T-cell (primary cell): ENCODE data around the gene ZNF878. TPM values are rescaled to one million over a fixed set of nuclear protein-coding genes. Genes with fewer than 3 reads are reported as not detected.
A peak's percentile ranks its signal among the peaks of the same experiment; 100 is the strongest.

Source experiments
- ATAC-seq, 4 experiments: fragments of 200-7000 bp in 3 of 4; fragments of 150-1000 bp in 1 of 4; cut with Tn5 transposase; replicated peaks in 1 of 4; 1 replicate in 3 of 4; 2 replicates in 1 of 4; pipeline ENCODE4 v1.10.0; 2021; ENCODE audit warnings: moderate library complexity in 3 of 4, mild to moderate bottlenecking in 2 of 4, moderate number of reproducible peaks in 1 of 4
- CTCF ChIA-PET, 2 donors: fragments of 300-600 bp; sonication (Branson Sonifier 250); formaldehyde crosslinking; loops; one replicate each; lab custom pipeline; 2022; ENCODE audit warnings: antibody characterized with exemption in 2 of 2; lab: Charles Lee
- POLR2A ChIA-PET, 2 donors: fragments of 300-600 bp; sonication (Branson Sonifier 250); formaldehyde crosslinking; loops; one replicate each; lab custom pipeline; 2022; ENCODE audit warnings: antibody characterized with exemption in 2 of 2; lab: Charles Lee
- DNase-seq, 35 experiments: peaks; one replicate each; pipeline versions ENCODE4 v3.0.0 to v3.0.0-alpha.2; 2013 to 2023
- H3K27ac ChIP-seq: one replicate; pipeline ENCODE4 v1.5.1; 2013; ENCODE audit warnings: low read length
- H3K27me3 ChIP-seq, 2 experiments: replicated peaks in 1 of 2; 1 replicate in 1 of 2; 2 replicates in 1 of 2; pipeline versions ENCODE4 v1.6.1 to v1.7.0; 2013; ENCODE audit warnings: low read length in 1 of 2, mixed read lengths in 1 of 2; ENCODE audit not compliant: control insufficient read depth in 2 of 2, insufficient read depth in 2 of 2; ENCODE audit errors: extremely low read depth in 1 of 2
- H3K36me3 ChIP-seq, 2 donors: 1 replicate in 1 of 2; 2 replicates in 1 of 2; pipeline versions ENCODE4 v1.6.1 to v1.7.0; 2013; ENCODE audit warnings: low read length in 1 of 2; ENCODE audit not compliant: control insufficient read depth in 2 of 2, insufficient read depth in 1 of 2; ENCODE audit errors: extremely low read depth in 1 of 2
- H3K4me1 ChIP-seq, 2 experiments: 1 replicate in 1 of 2; 2 replicates in 1 of 2; pipeline versions ENCODE4 v1.6.1 to v1.7.0; 2013; ENCODE audit warnings: low read length in 2 of 2, mixed read lengths in 1 of 2; ENCODE audit not compliant: insufficient read depth in 2 of 2, control insufficient read depth in 1 of 2; ENCODE audit errors: extremely low read depth in 1 of 2
- H3K4me3 ChIP-seq, 2 donors: 1 replicate in 1 of 2; 2 replicates in 1 of 2; pipeline versions ENCODE4 v1.5.1 to v1.7.0; 2013; ENCODE audit warnings: mild to moderate bottlenecking in 2 of 2, low read length in 1 of 2, moderate library complexity in 1 of 2; ENCODE audit not compliant: control insufficient read depth in 1 of 2; ENCODE audit errors: extremely low read depth in 1 of 2
- H3K9me3 ChIP-seq: 2 replicates; pipeline ENCODE4 v1.7.0; 2013
- H3K27ac Mint-ChIP-seq, 2 donors: one replicate each; pipeline ENCODE4 v1.8.0; 2020 to 2021; ENCODE audit warnings: mild to moderate bottlenecking in 2 of 2, mixed read lengths in 2 of 2
- H3K27me3 Mint-ChIP-seq, 2 donors: one replicate each; pipeline ENCODE4 v1.8.0; 2021 to 2022; ENCODE audit warnings: mixed read lengths in 2 of 2
- H3K36me3 Mint-ChIP-seq: one replicate; pipeline ENCODE4 v1.8.0; 2021; ENCODE audit warnings: mixed read lengths
- H3K4me1 Mint-ChIP-seq, 3 donors: one replicate each; pipeline ENCODE4 v1.8.0; 2020 to 2022; ENCODE audit warnings: mixed read lengths in 3 of 3, mild to moderate bottlenecking in 1 of 3
- H3K4me3 Mint-ChIP-seq, 3 donors: one replicate each; pipeline ENCODE4 v1.8.0; 2020 to 2022; ENCODE audit warnings: mild to moderate bottlenecking in 3 of 3, mixed read lengths in 3 of 3, moderate library complexity in 3 of 3
- H3K9me3 Mint-ChIP-seq, 3 donors: one replicate each; pipeline ENCODE4 v1.8.0; 2020 to 2022; ENCODE audit warnings: mixed read lengths in 3 of 3
- WGBS: methylation state at CpG from one replicate; pipeline ENCODE4 v1.1.5; 2013; ENCODE audit warnings: missing lambda C conversion rate; ENCODE audit not compliant: insufficient coverage; 5-methylcytosine and 5-hydroxymethylcytosine counted together
- total RNA-seq, 35 experiments: library from RNA in 6 of 35; stranded (reverse) in 6 of 35; fragments of 120-200 nt in 1 of 35; gene quantifications; one replicate each; pipeline versions ENCODE4 v1.2.1 to v1.2.4 and lab custom pipeline; 2013 to 2026

Gene ZNF878
- total RNA-seq, 5 donors from 2014 or later (not counting 1 experiment from before 2014, with no cell fraction given): 0.29 to 0.33 TPM; not detected in 3

DNA sequence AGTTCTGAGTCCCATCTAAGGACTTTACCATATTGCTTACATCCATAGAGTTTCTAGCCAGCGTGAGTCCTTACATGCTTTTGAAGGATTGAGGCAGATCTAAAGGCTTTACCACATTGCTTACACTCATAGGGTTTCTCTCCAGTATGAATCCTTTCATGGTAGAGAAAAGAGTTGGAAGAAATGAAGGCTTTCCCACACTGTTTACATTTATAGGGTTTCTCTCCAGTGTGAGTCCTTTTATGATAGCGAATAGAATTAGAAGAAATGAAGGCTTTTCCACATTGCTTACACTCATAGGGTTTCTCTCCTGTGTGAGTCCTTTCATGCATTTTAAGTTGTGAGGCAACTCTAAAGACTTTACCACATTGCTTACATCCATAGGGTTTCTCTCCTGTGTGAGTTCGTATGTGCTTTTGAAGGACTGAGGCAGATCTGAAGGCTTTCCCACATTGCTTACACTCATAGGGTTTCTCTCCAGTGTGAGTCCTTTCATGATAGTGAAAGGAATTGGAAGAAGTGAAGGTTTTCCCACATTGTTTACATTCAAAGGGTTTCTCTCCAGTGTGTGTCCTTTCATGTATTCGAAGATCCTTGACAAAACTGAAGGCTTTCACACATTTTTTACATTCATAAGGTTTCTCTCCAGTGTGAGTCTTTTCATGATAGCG is 8.9 kb downstream of the ZNF878 start:
- ChIA-PET POLR2A (no interaction called here), CTCF (no interaction called here)
- Histone ChIP-seq H3K36me3 (peaks cover 0 to 13% of the 10 kb centered on the region in 2 donors), H3K27me3 (no peaks in the 10 kb centered on the region), H3K27ac (no peak overlapping the region), H3K9me3 (peaks cover 11% of the 10 kb centered on the region), H3K4me1 (no peaks in the 10 kb centered on the region), H3K4me3 (no peak overlapping the region)
- peaks cover 28% of the 10 kb centered on the region for H3K36me3 Mint-ChIP-seq
- no CpG with 5 or more reads among the region's 5 CpGs for WGBS
- ATAC-seq (no peak), DNase-seq (no peak)
- no peak overlapping the region for H3K27ac Mint-ChIP-seq
- peaks cover 8 to 29% (median 25%) of the 10 kb centered on the region in 3 donors for H3K9me3 Mint-ChIP-seq
- no peaks in the 10 kb centered on the region for H3K27me3 Mint-ChIP-seq
- no peaks in the 10 kb centered on the region for H3K4me1 Mint-ChIP-seq
- no peak overlapping the region for H3K4me3 Mint-ChIP-seq

DNA sequence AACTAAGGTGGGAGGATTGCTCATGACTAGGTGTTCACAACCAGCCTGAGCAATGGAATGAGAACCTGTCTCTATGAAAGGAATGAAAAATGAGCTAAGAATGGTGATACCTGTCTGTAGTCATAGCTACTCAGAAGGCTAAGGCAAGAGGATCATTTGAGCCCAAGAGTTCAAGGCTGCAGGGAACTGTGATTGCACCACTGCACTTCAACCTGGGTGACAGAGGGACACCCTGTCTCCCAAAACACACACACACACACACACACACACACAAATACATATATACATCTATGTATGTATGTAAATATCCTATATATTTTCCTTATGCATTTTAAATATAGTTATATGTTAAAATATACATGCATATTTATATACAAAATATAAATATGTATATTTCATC is 9.9 kb downstream of the ZNF878 start:
- Mint-ChIP-seq H3K9me3 (peaks cover 8 to 29% (median 25%) of the 10 kb centered on the region in 3 donors), H3K4me3 (no peak overlapping the region), H3K27me3 (no peaks in the 10 kb centered on the region), H3K36me3 (peaks cover 28% of the 10 kb centered on the region), H3K4me1 (no peaks in the 10 kb centered on the region), H3K27ac (no peak overlapping the region)
- Histone ChIP-seq H3K9me3 (peaks cover 11% of the 10 kb centered on the region), H3K4me1 (no peaks in the 10 kb centered on the region), H3K36me3 (peaks cover 0 to 13% of the 10 kb centered on the region in 2 donors), H3K27me3 (no peaks in the 10 kb centered on the region), H3K27ac (no peak overlapping the region), H3K4me3 (no peak overlapping the region)
- DNase-seq: no peak
- POLR2A ChIA-PET: no interaction called here
- no peak for ATAC-seq
- CTCF ChIA-PET: no interaction called here

DNA sequence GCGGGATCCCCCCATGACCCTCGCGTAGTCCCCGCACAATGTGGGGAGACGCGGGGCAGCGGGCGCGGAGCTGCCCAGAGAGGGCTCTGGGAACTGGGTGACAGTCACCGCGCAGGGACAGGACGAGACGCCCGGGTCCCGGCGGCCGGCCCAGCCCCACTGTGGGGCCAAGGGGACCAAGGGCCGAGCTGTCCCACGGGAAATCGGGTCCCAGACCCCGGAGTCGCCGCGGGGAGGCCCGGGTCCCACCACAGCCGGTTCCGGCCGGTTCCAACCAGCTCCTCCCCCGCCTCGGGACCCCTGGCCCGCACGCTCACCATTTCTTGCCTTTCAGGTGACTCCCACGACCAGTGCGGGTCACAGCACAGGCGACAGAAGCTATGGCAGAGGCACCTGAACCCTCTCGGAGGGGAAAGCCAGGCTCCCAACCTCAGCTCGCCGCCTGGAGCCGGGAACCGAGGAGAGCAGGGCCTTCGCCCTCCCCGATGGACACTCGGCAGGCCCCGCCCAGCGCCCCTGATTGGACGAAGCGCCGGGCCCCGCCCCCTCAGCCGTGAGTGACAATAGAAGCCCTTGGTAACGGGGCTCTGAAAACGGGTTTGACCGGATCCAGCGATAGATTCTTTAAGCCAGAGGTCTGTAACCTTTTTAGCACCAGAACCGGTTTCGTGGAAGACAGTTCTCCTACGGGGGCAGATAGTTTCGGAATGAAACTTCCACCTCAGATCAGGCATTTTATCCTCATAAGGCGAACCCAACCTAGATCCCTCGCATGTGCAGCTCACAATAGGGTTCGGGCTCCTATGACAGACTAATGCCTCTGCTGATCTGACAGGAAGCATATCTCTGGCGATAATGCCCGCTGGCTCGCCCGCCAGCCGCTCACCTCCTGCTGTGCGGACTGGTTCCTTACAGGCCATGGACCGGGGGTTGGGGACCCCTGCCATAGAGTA is 17.3 kb downstream of the ZNF878 start, which contains the start of gene ZNF433:
Gene ZNF433 (minus strand): TSS at position 460 of the 953 bp plus-strand sequence. CDS start 140 bp downstream, at position 320.
- CTCF ChIA-PET: interaction anchor here (0.6 to 1.2 kb wide), 4 partner anchors 24 to 725 kb away, joined by 3 to 8 read pairs (median 4); no protein-coding TSS in a partner anchor
- Histone ChIP-seq H3K27me3 (peaks cover 0 to 11% of the 10 kb centered on the region in 2 experiments), H3K27ac (no peak within 1 kb of the TSS), H3K36me3 (no peaks in the 10 kb centered on the region), H3K4me3 (peak within 1 kb of the TSS; percentile 71 to 87), H3K4me1 (peaks cover 5 to 15% of the 10 kb centered on the region in 2 experiments), H3K9me3 (no peaks in the 10 kb centered on the region)
- POLR2A ChIA-PET: no interaction called here
- DNase-seq (peak in 33 of 35 experiments; percentile 23 to 72 (median 46)), ATAC-seq (peak; percentile 81 to 92 (median 88))
- Mint-ChIP-seq H3K4me1 (peaks cover 8 to 19% (median 11%) of the 10 kb centered on the region in 3 donors), H3K27me3 (no peaks in the 10 kb centered on the region), H3K4me3 (peak within 1 kb of the TSS; percentile 78 to 84 (median 84)), H3K36me3 (no peaks in the 10 kb centered on the region), H3K27ac (peak within 1 kb of the TSS in 1 of 2 donors; percentile 46), H3K9me3 (peaks cover 0 to 15% (median 4%) of the 10 kb centered on the region in 3 donors)
- WGBS: 5% methylated on average over 62 of the region's 68 CpGs

DNA sequence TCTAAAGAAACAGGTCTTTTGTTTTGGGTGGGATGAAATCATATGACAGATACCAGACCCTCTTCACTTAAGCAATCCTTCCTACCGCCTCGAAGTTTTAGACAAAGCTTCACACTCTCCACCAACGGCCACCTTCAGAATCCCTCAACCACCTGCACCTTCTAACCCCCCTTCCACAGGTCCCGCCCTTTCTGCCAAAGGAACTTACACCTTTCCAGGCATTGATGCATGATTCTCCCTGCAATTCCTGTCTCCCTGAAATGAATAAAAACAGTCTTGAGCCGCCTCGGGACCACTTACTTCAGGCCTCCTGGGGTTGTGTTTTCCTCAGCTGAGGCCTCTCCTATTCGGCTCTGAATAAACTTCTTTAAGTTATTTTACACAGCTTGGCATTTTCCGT is 18.1 kb downstream of the ZNF878 start:
- DNase-seq: no peak
- CTCF ChIA-PET: interaction anchor here in 1 of 2 donors (1.1 kb wide), 1 partner anchor 46 kb away, joined by 4 read pairs; no protein-coding TSS in a partner anchor
- peaks cover 0 to 15% (median 4%) of the 10 kb centered on the region in 3 donors for H3K9me3 Mint-ChIP-seq
- 74% methylated on average over 6 of the region's 8 CpGs for WGBS
- peak overlapping the region in 1 of 2 donors; percentile 12 for H3K27ac Mint-ChIP-seq
- no peak for ATAC-seq
- peaks cover 8 to 19% (median 11%) of the 10 kb centered on the region in 3 donors for H3K4me1 Mint-ChIP-seq
- no peaks in the 10 kb centered on the region for H3K36me3 Mint-ChIP-seq
- Histone ChIP-seq H3K27ac (no peak overlapping the region), H3K36me3 (no peaks in the 10 kb centered on the region), H3K9me3 (no peaks in the 10 kb centered on the region), H3K4me3 (no peak overlapping the region), H3K4me1 (peaks cover 5 to 15% of the 10 kb centered on the region in 2 experiments), H3K27me3 (peaks cover 0 to 11% of the 10 kb centered on the region in 2 experiments)
- POLR2A ChIA-PET: interaction anchor here in 1 of 2 donors (0.6 kb wide), 1 partner anchor 46 kb away, joined by 4 read pairs; no protein-coding TSS in a partner anchor
- peak overlapping the region; percentile 64 to 84 (median 68) for H3K4me3 Mint-ChIP-seq
- no peaks in the 10 kb centered on the region for H3K27me3 Mint-ChIP-seq

DNA sequence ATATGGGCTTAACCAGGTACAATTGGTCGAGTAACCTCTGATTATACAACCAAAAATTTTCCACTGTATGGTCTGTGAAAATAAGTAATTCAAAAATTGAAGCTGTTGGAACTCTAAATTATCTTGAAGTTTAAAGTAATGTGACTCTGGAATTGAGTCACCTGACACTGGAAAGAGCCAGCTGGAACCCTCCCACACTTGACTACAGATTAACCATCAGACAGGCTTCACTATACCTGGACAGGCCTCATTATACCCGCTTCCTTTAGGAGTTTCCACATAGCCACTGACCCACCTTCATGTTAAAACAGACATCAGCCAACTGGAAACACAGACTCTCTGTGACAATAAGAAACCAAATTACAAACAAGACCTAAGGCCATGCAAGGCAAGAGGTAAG is 18.6 kb downstream of the ZNF878 start:
- Mint-ChIP-seq H3K9me3 (peaks cover 0 to 15% (median 4%) of the 10 kb centered on the region in 3 donors), H3K27ac (peak overlapping the region; percentile 12 to 28), H3K4me1 (peaks cover 8 to 19% (median 11%) of the 10 kb centered on the region in 3 donors), H3K36me3 (no peaks in the 10 kb centered on the region), H3K27me3 (no peaks in the 10 kb centered on the region), H3K4me3 (peak overlapping the region; percentile 64 to 84 (median 68))
- ChIA-PET CTCF (no interaction called here), POLR2A (interaction anchor here in 1 of 2 donors (0.6 to 0.7 kb wide), 2 partner anchors 46 to 69 kb away, joined by 3 to 4 read pairs; partner anchors contain the start of gene ZNF763)
- Histone ChIP-seq H3K27me3 (peaks cover 0 to 11% of the 10 kb centered on the region in 2 experiments), H3K36me3 (no peaks in the 10 kb centered on the region), H3K4me3 (no peak overlapping the region), H3K27ac (no peak overlapping the region), H3K9me3 (no peaks in the 10 kb centered on the region), H3K4me1 (peaks cover 5 to 15% of the 10 kb centered on the region in 2 experiments)
- DNase-seq (no peak), ATAC-seq (no peak)
- 100% methylated on average over 1 of the region's 2 CpGs for WGBS

DNA sequence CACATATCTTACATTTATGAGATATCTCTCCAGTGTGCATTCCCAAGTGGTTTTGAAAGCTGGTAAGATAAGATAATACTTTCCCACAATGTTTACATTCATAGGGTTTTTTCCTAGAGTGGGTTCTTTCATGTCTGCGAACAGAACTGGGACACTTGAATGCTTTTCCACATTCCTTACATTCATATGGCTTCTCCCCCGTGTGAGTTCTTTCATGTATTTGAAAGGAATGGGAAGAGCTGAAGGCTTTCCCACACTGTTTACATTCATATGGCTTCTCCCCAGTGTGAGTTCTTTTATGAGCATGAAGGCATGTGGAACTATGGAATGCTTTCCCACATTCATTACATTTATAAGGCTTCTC is 37.0 kb downstream of the ZNF878 start:
- Histone ChIP-seq H3K36me3 (peaks cover 17 to 20% of the 10 kb centered on the region in 2 donors), H3K27ac (no peak overlapping the region), H3K27me3 (no peaks in the 10 kb centered on the region), H3K4me1 (no peaks in the 10 kb centered on the region), H3K9me3 (peaks cover 29% of the 10 kb centered on the region), H3K4me3 (no peak overlapping the region)
- no peak for DNase-seq
- ATAC-seq: no peak
- no peaks in the 10 kb centered on the region for H3K4me1 Mint-ChIP-seq
- H3K27me3 Mint-ChIP-seq: no peaks in the 10 kb centered on the region
- H3K4me3 Mint-ChIP-seq: no peak overlapping the region
- H3K36me3 Mint-ChIP-seq: peaks cover 67% of the 10 kb centered on the region
- peaks cover 11 to 46% (median 43%) of the 10 kb centered on the region in 3 donors for H3K9me3 Mint-ChIP-seq
- ChIA-PET CTCF (no interaction called here), POLR2A (interaction anchor here in 1 of 2 donors (0.6 kb wide), 1 partner anchor 14 kb away, joined by 4 read pairs; no protein-coding TSS in a partner anchor)
- no CpG with 5 or more reads among the region's 2 CpGs for WGBS
- H3K27ac Mint-ChIP-seq: no peak overlapping the region
